AG10803 (cell line): Measurements from ENCODE around the gene ADAM23.

Experiments used
- DNase-seq: peaks from one replicate; pipeline ENCODE4 v3.0.0; 2010; ENCODE audit warnings: low read depth
- H3K4me3 ChIP-seq: 2 replicates; pipeline ENCODE4 v1.5.1; 2011; ENCODE audit warnings: mild to moderate bottlenecking, low read length, control low read depth
- TF ChIP-seq, protein P1 (sequence below): conservative IDR thresholded peaks from 2 replicates; pipeline ENCODE4 v1.5.1; 2011; ENCODE audit warnings: mild to moderate bottlenecking, low read length, control low read depth, inconsistent platforms

ADAM23 gene

DNA sequence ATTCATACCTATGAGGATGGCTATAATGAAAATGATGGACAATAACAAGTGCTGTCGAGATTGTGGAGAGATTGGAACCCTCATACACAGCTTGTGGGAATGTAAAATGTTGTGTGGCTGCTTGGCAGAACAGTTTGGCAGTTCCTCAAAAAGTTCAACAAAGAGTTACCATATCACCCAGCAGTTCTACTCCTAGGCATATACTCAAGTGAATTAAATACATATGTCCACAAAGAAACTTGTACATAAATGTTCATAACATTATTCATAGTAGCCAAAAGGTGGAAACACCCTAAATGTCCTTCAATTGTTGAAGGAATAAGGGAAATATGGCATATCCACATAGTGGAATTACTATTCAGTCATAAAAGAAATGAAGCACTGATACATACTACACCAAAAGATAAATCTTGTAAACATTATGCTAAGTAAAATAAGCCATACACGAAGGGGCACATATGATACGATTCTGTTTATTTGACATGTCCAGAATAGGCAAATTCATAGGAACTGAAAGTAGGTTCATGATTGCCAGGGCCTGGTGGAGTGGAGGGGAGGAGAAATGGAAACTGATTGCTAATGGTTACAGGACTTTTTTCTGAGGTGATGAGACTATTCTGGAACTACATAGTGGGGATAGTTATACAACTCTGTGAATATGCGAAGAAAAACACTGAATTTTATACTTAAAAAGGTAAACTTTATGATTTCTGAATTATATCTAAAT, 92.1 kb downstream of the ADAM23 start:
- H3K4me3 ChIP-seq: no peak overlapping the region
- TF ChIP-seq, protein P1, sequence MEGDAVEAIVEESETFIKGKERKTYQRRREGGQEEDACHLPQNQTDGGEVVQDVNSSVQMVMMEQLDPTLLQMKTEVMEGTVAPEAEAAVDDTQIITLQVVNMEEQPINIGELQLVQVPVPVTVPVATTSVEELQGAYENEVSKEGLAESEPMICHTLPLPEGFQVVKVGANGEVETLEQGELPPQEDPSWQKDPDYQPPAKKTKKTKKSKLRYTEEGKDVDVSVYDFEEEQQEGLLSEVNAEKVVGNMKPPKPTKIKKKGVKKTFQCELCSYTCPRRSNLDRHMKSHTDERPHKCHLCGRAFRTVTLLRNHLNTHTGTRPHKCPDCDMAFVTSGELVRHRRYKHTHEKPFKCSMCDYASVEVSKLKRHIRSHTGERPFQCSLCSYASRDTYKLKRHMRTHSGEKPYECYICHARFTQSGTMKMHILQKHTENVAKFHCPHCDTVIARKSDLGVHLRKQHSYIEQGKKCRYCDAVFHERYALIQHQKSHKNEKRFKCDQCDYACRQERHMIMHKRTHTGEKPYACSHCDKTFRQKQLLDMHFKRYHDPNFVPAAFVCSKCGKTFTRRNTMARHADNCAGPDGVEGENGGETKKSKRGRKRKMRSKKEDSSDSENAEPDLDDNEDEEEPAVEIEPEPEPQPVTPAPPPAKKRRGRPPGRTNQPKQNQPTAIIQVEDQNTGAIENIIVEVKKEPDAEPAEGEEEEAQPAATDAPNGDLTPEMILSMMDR: no peak
- DNase-seq: no peak

DNA sequence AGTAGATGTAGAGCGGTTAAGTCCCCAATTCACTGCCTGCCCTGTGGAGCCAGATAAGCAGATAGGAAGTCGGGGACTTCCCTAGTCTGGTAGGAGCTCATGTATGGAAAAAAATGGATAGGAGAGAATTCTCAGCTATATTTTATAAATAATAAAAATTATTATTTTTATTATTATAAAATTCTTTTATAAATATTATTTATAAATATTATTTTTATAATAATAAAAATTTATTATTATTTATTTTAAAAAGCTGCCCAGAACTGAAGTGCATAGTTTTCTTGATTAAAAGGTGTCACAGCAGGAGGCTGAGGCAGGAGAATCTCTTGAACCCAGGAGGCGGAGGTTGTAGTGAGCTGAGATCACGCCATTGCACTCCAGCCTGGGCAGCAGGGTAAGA, 97.4 kb downstream of the ADAM23 start:
- no peak for DNase-seq
- TF ChIP-seq, protein P1: no peak
- no peak overlapping the region for H3K4me3 ChIP-seq

DNA sequence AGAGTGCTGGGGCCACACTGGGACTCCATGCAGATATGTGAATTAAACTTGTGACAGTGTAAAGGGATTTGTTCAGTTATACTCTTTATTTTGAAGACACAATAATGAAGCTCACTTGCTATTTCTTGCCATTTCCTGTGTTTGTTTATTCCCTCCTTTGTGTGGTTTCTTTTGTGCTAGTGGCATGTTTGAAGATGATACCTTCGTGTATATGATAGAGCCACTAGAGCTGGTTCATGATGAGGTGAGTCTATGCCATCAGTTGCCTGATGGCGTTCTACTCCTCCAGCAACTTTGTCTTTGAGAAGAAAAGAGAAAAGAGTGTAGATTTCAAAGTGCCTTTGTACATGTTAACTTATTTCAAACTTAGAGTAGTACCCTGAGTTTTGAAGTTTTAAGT, 99.7 kb downstream of the ADAM23 start:
- H3K4me3 ChIP-seq: no peak overlapping the region
- TF ChIP-seq, protein P1: no peak
- DNase-seq: no peak

DNA sequence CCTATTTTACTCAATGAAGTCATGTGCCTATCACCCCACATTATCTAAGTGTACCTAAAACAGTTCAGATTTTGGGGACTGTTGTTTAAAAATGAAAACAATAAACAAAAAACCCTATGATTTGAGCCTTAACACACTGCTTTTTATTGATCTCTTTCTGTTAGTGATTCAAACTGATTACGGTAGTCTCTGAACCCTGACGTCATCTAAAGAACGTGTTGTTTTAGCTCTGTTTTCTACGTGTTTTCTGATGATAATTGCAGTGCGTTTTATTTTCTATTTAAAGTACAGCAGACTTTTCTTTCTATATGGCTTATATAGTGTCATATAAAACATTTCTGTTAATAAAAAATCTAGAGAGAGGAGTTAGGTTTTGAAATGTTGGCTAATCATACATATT, 105.1 kb downstream of the ADAM23 start:
- DNase-seq: no peak
- TF ChIP-seq, protein P1: no peak
- no peak overlapping the region for H3K4me3 ChIP-seq

DNA sequence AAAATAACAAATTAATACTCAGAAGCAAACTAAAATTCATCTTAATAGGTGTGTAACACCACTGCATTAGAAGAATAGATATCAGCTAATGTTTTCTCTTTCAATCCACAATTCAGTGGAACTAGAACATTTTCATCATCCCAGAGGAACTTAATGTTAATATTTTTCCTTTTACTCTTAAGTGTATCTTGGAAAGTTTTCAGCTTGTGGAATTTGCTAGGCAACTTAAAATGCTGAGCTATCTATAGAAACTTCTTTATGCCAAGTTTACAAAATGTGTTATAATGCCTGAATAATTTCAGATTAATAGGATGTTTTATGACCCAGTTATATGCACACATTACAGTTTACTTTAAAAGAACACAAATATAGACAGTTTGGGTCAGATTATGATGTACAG, 112.4 kb downstream of the ADAM23 start:
- TF ChIP-seq, protein P1: no peak
- no peak overlapping the region for H3K4me3 ChIP-seq
- DNase-seq: no peak

DNA sequence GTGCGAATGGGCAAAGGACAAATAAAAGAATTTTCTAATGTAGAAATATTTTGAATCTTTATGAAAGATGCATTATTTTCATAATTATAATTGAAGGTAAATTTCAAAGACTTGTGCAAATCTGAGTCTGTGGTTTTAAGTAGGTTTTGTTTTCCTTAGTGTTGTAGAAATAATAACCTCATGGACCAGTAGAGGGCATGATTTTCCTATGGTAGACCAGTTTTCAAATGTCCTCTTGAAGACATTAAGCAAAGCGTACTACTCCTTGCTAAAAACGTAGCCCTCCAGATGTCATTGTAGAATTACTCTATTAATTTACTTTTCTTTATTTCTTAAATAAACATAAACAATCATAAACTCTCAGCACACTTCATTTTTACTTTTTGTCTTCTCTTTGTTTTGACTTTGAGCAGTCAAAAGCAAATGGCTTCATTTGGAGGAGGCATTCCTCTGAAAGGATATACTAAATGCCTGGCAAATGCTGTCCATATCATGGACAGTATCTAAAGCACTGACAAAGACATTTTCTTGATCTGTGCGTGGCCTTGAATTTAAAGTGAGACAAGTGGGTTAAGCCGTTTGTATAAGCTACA, 113.1 kb downstream of the ADAM23 start:
- H3K4me3 ChIP-seq: no peak overlapping the region
- peak; percentile 58 for DNase-seq

More for the DNA sequence above, 113.1 kb downstream of the ADAM23 start:
- TF ChIP-seq, protein P1: peak; percentile 71
